Measurements from ENCODE around the gene RRM2. TPM values are rescaled to one million over a fixed set of nuclear protein-coding genes. Genes with fewer than 3 reads are reported as not detected.
"Not testable (repeated sequence)": the region's sequence is repeated elsewhere in the genome, so short reads cannot be mapped to it uniquely, and the experiment has no call there.

RRM2 gene
- total and polyA plus RNA-seq, 2 experiments from 2014 or later: 14.0 to 43.7 TPM

DNA sequence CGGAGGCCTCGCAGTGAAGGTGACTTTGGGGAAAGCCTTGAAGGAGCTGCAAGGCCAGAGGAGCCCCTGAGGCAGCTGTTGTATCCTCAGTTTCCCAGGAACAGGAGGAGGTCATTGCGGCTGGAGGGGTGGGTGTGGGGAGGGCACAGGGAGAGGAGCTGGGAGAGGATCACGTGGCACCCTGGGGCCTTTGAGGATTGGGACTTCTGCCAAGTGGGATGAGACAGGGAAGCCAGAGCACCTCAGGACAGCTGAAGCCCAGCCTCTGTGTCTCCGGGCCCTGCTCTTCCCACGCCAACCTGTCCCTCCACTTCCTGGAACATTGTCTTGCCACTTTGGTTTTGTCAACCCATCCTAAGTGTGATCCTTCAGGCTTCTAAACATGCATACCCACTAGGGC lies 19.4 kb upstream of the RRM2 start:
- DNase-seq (ENCODE audit: low read depth in 1 of 2, low spot score in 1 of 2): no peak
- H3K27ac ChIP-seq: no peak overlapping the region
- TF ChIP-seq, protein P1, sequence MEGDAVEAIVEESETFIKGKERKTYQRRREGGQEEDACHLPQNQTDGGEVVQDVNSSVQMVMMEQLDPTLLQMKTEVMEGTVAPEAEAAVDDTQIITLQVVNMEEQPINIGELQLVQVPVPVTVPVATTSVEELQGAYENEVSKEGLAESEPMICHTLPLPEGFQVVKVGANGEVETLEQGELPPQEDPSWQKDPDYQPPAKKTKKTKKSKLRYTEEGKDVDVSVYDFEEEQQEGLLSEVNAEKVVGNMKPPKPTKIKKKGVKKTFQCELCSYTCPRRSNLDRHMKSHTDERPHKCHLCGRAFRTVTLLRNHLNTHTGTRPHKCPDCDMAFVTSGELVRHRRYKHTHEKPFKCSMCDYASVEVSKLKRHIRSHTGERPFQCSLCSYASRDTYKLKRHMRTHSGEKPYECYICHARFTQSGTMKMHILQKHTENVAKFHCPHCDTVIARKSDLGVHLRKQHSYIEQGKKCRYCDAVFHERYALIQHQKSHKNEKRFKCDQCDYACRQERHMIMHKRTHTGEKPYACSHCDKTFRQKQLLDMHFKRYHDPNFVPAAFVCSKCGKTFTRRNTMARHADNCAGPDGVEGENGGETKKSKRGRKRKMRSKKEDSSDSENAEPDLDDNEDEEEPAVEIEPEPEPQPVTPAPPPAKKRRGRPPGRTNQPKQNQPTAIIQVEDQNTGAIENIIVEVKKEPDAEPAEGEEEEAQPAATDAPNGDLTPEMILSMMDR (IDR thresholded peaks at IDR 0.05; ENCODE audit: low read depth, low read length): no peak
- no peaks in the 10 kb centered on the region for H3K9me3 ChIP-seq (ENCODE audit: low read depth)
- H3K36me3 ChIP-seq: no peaks in the 10 kb centered on the region
- H3K27me3 ChIP-seq: no peaks in the 10 kb centered on the region
- H3K4me3 ChIP-seq: no peak overlapping the region
- no peaks in the 10 kb centered on the region for H3K4me1 ChIP-seq (ENCODE audit: low read depth)

DNA sequence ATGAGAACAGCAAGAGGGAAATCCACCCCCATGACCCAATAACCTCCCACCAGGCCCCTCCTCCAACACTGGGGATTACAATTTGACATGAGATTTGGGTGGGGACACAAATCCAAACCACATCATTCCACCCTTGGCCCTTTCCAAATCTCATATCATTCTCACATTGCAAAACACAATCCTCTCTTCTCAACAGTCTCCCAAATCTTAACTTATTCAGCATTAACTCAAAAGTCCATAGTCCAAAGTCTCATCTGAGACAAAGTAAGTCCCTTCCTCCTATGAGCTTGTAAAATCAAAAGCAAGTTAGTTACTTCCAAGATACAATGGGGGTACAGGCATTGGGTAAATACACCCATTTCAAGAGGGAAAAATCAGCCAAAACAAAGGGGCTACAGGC lies 17.6 kb upstream of the RRM2 start:
- not testable (repeated sequence) for H3K36me3 ChIP-seq; H3K27ac ChIP-seq; H3K27me3 ChIP-seq; H3K9me3 ChIP-seq (ENCODE audit: low read depth); H3K4me3 ChIP-seq; H3K4me1 ChIP-seq (ENCODE audit: low read depth); DNase-seq (ENCODE audit: low read depth in 1 of 2, low spot score in 1 of 2)

DNA sequence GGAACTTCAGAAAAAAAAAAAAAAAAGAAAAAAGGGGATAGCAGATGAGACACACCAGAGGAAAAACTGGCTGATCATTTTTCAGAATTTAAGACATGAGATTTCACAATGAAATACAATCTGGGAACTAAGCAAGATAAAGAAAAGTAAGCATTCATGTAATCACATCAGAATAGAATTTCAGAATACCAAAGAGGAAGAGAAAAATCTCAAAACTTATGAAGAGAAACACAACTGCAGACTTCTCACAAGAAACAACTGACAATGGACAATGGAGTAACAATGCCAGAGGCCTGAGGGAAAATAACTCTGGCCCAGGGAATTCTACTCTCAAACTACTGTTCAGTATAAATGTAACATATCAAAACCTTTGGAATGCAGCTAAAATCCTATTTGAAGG lies 13.2 kb upstream of the RRM2 start:
- TF ChIP-seq, protein P1 (IDR thresholded peaks at IDR 0.05; ENCODE audit: low read depth, low read length): no peak
- Histone ChIP-seq H3K27me3 (no peaks in the 10 kb centered on the region), H3K4me3 (no peak overlapping the region), H3K9me3 (ENCODE audit: low read depth) (no peaks in the 10 kb centered on the region), H3K36me3 (no peaks in the 10 kb centered on the region), H3K27ac (no peak overlapping the region), H3K4me1 (ENCODE audit: low read depth) (no peaks in the 10 kb centered on the region)
- DNase-seq (ENCODE audit: low read depth in 1 of 2, low spot score in 1 of 2): peak in 1 of 2 donors; percentile 20

DNA sequence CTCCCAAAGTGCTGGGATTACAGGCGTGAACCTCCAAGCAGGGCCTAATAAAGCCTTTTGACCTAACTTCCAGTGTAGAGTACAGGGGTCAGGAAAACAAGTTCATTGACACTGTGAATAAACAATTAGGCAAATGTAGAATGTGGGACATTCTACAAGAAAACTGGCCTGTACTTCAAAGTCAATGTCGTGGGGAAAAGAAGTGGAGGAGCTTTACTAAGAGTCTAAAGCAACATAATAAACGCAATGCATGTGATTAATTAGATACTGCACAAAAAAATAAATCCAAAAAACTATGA lies 3.6 kb upstream of the RRM2 start:
- no peak overlapping the region for H3K4me3 ChIP-seq
- H3K4me1 ChIP-seq (ENCODE audit: low read depth): no peaks in the 10 kb centered on the region
- TF ChIP-seq, protein P1 (IDR thresholded peaks at IDR 0.05; ENCODE audit: low read depth, low read length): no peak
- H3K36me3 ChIP-seq: no peaks in the 10 kb centered on the region
- no peaks in the 10 kb centered on the region for H3K9me3 ChIP-seq (ENCODE audit: low read depth)
- no peak for DNase-seq (ENCODE audit: low read depth in 1 of 2, low spot score in 1 of 2)
- H3K27me3 ChIP-seq: peaks cover 5% of the 10 kb centered on the region
- H3K27ac ChIP-seq: no peak overlapping the region

DNA sequence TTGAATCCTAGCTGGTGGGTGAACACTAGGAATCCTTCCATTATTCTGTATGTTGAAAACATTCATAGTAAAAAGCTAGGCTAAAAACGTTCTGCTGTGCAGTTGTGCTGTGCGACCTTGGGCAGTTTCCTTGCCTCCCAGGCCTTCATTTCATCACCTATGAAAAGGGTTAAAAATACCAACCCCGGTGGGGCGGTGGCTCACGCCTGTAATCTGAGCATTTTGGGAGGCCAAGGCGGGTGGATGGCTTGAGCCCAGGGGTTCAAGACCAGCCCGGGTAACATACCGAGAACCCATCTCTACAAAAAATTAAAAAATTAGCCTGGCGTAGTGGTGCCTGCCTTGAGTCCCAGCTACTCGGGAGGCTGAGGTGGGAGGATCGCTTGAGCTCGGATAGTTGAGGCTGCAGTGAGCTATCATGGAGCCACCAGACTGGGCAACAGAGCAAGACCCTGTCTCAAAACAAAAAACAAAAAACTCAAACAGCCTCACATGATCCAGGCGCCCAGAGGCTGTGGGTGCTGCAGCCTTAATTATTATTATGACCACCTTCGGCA lies 2.9 kb upstream of the RRM2 start:
- peak overlapping the region; percentile 45 for H3K27ac ChIP-seq
- no peaks in the 10 kb centered on the region for H3K4me1 ChIP-seq (ENCODE audit: low read depth)
- peaks cover 5% of the 10 kb centered on the region for H3K27me3 ChIP-seq

DNA sequence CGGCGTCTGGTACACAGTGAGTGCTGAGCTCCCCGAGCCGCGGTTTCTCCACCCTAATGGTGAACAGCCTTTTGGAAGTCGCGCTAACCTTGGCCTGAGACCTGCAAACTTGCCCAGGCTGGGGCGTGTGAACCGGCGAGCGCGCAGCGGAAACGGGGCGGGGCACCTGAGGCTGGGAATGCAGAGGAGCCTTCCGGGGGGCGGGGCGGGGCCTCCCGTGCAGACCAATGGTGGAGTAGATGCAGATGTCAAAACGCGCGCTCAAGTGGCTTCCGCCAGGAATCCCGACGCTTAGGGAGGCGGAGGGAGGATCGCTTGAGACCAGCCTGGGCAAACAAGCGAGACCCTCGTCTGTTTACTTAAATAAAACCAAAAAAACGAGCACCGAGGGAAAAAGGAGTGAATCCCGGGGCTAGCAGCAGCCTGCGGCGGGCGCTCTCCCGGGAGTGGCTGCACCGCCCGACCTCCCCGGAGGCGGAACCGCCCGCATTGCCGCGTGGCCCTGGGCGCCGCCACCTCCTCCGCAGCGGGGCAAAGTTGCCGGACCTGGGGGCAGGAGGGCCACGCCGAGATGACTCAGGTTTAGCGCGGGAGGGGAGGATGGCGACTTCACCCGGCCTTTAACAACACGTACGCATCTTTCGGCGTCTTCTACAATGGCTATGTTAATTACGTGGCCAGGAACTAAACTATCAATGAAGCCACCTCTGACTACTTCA lies 2.2 kb upstream of the RRM2 start:
- DNase-seq (ENCODE audit: low read depth in 1 of 2, low spot score in 1 of 2): peak; percentile 94 to 98
- Histone ChIP-seq H3K4me1 (ENCODE audit: low read depth) (no peaks in the 10 kb centered on the region), H3K9me3 (ENCODE audit: low read depth) (no peaks in the 10 kb centered on the region), H3K27me3 (peaks cover 5% of the 10 kb centered on the region), H3K4me3 (peak overlapping the region; percentile 48), H3K36me3 (no peaks in the 10 kb centered on the region), H3K27ac (peak overlapping the region; percentile 45)
- TF ChIP-seq, protein P1 (IDR thresholded peaks at IDR 0.05; ENCODE audit: low read depth, low read length): no peak

More for the DNA sequence above, 2.9 kb upstream of the RRM2 start:
- Histone ChIP-seq H3K36me3 (no peaks in the 10 kb centered on the region), H3K4me3 (no peak overlapping the region), H3K9me3 (ENCODE audit: low read depth) (no peaks in the 10 kb centered on the region)
- TF ChIP-seq, protein P1 (IDR thresholded peaks at IDR 0.05; ENCODE audit: low read depth, low read length): no peak
- DNase-seq (ENCODE audit: low read depth in 1 of 2, low spot score in 1 of 2): no peak
